ENCODE data around the gene RNF113B. TPM values are rescaled to one million over a fixed set of nuclear protein-coding genes. Genes with fewer than 3 reads are reported as not detected.

The RNF113B gene
- total and polyA plus RNA-seq, 2 of the 13 experiments (the other 11 are each of a cell fraction or from before 2014, with no cell fraction given) = not detected

DNA sequence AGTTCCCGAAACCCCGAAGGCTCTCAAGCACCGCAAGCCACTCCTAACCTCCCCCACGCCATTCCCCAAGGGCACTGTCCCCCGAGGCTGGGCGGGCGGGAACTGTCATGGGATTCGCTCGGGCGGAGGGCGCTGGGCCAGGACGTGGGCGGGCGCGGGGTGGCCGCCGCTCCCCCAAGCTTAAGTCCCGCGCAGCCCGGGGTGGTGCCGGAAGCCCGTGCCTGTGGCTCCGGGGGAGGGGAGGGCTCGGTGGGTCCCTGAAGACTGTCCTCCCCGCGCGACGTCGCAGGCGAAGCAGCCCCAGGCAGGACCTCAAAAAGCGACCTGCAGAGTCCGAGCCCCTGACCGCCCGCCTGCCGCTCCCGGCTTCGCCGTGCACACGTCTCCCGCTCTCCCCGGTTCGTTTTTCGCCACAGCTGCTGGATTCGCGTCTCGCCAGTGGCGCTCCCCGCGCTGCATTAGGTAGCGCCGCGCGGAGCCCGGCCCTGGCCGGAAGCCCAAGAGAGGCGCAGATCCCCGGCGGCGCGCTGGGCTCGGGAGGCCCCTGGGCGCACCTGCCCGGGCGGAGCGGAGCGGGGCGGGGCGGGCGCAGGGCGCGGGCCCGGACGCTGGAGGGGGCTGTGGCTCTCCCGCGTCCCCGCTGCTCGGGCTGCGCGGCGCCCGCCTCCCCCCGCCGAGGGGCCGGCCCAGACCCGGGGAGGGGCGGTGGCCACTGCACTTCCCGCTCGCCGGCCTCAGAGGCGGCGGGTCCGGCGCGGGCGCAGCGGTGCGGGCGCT is 34.5 kb downstream of the RNF113B start, which contains the start of gene FARP1 (continued):
- TF ChIP-seq, protein P1, sequence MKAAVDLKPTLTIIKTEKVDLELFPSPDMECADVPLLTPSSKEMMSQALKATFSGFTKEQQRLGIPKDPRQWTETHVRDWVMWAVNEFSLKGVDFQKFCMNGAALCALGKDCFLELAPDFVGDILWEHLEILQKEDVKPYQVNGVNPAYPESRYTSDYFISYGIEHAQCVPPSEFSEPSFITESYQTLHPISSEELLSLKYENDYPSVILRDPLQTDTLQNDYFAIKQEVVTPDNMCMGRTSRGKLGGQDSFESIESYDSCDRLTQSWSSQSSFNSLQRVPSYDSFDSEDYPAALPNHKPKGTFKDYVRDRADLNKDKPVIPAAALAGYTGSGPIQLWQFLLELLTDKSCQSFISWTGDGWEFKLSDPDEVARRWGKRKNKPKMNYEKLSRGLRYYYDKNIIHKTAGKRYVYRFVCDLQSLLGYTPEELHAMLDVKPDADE (CRISPR knock-in tag; IDR thresholded peaks at IDR 0.05) = peak; percentile 49; the same call in 1 of the 2 replicates
- TF ChIP-seq IRF2 (CRISPR knock-in tag; IDR thresholded peaks at IDR 0.05) (peak; percentile 58; the same call in 1 of the 2 replicates), ZNF263 (CRISPR knock-in tag; IDR thresholded peaks at IDR 0.05) (peak; percentile 56), ZNF766 (CRISPR knock-in tag; IDR thresholded peaks at IDR 0.05; ENCODE audit: borderline replicate concordance) (peak; percentile 66; the same call in 1 of the 2 replicates), ZGPAT (CRISPR knock-in tag; IDR thresholded peaks at IDR 0.05) (peak; percentile 64; the same call in 1 of the 2 replicates), SALL2 (CRISPR knock-in tag; IDR thresholded peaks at IDR 0.05) (peak; percentile 71), SOX13 (IDR thresholded peaks at IDR 0.05) (no peak), SOX13 (CRISPR knock-in tag; conservative IDR thresholded peaks at IDR 0.05 in 1 of 2, IDR thresholded peaks at IDR 0.05 in 1 of 2) (peak in 1 of 2 experiments; percentile 13; a peak in 1 of 4 replicates), FOXM1 (CRISPR knock-in tag; IDR thresholded peaks at IDR 0.05) (no peak), KLF9 (CRISPR knock-in tag; IDR thresholded peaks at IDR 0.05; ENCODE audit: low read depth) (no peak), NKX3-1 (CRISPR knock-in tag; IDR thresholded peaks at IDR 0.05) (peak; percentile 79), ZNF451 (CRISPR knock-in tag; IDR thresholded peaks at IDR 0.05) (peak; percentile 68; the same call in 1 of the 2 replicates), ZNF317 (CRISPR knock-in tag; IDR thresholded peaks at IDR 0.05) (no peak), ZNF138 (CRISPR knock-in tag; IDR thresholded peaks at IDR 0.05; ENCODE audit: low read depth) (peak; percentile 47; the same call in 1 of the 2 replicates), ZNF704 (CRISPR knock-in tag; IDR thresholded peaks at IDR 0.05; ENCODE audit: borderline replicate concordance) (peak; percentile 72; the same call in 1 of the 2 replicates)
- TF ChIP-seq, protein P2, sequence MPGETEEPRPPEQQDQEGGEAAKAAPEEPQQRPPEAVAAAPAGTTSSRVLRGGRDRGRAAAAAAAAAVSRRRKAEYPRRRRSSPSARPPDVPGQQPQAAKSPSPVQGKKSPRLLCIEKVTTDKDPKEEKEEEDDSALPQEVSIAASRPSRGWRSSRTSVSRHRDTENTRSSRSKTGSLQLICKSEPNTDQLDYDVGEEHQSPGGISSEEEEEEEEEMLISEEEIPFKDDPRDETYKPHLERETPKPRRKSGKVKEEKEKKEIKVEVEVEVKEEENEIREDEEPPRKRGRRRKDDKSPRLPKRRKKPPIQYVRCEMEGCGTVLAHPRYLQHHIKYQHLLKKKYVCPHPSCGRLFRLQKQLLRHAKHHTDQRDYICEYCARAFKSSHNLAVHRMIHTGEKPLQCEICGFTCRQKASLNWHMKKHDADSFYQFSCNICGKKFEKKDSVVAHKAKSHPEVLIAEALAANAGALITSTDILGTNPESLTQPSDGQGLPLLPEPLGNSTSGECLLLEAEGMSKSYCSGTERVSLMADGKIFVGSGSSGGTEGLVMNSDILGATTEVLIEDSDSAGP (CRISPR knock-in tag; IDR thresholded peaks at IDR 0.05; ENCODE audit: borderline replicate concordance) = peak; percentile 81; the same call in 1 of the 2 replicates
